GM19372 (cell line): ENCODE results near the gene DCAF6.

Experiments
- ATAC-seq: cut with Tn5 transposase; IDR thresholded peaks from one replicate; pipeline ENCODE4 v1.9.1; 2021; ENCODE audit warnings: mild to moderate bottlenecking, low read depth, moderate library complexity; ENCODE audit not compliant: unreplicated experiment

Gene DCAF6

DNA sequence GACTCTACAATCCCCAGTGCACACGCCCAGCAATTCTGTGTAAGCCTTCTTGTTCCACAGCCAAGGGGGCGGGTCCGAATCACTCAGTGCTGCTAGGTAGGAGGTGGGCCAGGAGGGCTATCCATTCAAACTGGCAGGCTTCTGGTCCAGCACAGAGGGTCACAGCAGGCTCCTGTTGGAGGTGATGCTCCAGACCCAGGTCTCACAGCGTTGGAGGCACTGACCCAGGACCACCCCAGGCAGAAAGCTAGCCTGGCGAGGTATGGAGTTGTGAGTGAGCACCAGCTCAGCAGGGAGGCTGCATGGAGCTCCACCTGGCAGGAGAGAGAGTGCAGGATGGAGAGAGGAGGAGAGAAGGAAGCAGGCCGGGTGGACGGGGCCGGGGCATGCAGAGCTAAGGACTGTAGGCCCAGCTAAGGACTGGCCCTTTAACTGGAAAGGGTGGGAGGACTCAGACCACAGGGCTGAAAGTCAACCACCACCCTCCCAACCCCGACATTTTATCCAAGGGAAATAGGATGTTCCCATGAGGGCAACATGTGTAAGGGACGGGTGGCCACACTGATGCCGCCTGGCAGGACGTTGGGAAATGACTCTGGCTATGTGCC, 161.5 kb downstream of the DCAF6 start:
- no peak for ATAC-seq

DNA sequence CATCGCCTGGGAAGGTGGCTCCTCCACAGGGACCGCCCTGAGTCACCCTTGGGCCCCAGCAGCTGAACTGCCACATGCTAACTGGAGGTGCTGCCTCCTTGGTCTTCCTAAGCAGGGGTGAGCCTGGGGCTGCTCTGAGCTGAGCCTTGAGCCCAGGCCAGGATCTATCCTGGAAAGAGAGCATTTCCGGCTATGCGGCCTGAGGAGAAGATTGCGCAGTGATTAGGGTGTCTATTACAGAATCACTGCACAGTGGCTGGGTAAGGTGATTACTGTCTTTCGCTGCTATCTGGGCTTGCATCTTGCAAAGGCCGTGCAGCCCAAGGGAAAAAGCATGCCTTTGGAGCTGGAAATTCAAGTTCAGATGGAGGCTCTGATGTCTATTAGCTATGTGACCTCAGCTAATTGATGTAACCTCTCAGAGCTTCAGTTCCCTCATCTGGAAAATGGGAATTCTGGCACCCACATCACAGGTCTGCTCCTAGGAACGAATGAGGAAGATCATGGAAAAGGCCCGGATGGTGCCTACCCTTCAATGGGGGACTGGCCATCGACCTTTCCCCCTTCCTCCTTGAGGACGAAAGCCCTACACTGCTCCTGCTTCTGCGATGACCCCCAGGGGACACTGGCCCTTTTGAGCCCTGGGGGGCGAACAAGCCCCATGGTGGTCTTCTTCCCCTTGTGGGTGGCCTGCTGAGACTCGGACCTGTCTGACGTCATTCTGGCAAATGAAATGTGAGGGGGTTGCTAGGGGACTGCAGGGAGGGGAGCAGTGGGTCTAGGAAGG, 162.2 kb downstream of the DCAF6 start:
- no peak for ATAC-seq

DNA sequence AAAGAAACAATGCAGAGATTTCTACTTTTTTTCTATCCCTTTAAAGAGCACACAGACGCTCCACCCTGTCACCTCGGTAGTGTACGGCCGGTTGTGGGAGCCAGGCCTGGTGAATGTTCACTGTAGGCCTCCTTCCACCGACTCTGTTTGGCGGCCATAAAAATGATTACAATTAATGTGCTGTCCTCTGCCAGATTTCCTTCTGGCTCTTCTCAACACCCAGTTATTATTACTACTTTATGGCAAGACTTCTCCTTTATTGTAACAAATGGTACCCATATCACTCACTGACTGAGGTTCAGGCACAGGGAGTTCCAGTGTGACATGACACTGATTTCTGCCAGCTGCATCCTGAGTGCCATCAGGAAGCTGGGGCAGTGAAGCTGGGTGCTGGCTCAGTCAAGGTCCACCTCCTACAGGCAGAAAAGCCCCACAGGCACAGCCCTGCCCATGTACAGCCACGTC, 162.9 kb downstream of the DCAF6 start:
- no peak for ATAC-seq

DNA sequence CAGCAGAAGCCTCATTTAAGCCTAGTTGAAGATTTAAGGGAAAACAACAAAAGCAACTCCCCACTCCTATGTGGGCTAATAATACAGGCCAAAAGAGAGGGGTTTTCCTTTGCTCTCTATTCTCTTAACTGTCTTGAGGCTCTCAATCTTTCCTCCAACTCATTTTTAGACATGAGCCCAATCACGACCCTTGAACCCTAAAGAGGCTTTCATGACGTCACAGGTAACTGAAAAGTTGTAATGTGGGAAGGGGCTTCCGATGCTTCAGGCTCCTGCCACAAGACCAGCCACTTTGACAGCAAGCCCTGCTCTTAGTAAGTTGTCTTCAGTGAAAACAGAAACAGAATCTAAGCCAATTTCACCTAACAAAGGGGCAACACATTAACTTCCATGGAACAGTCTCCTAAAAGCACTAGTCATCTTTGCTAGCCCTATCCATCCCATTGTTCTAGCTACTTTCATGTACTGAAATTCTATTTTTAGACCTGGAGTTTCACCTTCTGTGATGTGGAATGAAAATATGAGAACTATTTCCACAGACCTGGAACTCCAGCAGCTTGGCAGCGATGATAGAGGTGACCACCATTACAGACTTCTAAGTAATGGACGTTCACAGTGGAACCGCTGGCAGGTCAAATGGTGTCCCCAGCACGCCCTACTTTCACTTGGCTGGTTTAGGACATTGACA, 164.0 kb downstream of the DCAF6 start:
- ATAC-seq: no peak

DNA sequence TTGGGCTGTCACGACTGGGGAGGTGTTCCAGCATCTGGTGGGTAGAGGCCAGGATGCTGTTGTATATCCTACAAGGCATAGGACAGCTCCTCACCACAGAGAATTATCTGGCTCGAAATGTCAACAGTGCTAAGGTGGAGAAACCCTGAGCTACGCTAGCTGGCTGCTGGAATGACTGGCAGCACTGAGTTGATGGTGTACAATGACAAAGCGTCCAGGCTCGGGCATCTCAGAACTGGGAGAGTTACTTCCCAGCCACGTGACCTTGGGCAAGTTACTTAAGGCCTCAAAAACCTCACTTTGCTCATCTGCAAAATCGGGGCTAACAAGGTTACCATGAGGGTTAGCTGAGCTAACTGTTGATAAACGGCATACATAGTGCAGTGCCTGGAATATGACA, 164.9 kb downstream of the DCAF6 start:
- no peak for ATAC-seq

DNA sequence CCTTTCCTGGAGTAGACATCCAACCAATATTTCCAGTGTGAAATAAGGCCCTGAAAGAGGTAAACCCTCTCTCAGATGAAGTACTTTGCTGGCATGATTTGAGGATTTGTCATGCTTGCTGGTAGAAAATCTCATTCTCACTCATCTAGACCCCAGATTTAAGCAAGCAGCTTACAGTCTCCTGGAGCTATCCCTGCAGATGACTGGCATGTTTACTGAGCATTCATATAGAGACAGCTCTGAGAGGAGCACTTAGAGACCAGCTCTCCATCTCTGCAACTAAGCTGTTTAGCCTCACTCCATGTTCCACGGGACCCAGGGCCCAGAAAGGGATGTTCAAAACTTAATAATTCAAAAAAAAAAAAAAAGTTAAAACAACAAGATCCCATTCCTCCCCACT, 166.0 kb downstream of the DCAF6 start:
- no peak for ATAC-seq

DNA sequence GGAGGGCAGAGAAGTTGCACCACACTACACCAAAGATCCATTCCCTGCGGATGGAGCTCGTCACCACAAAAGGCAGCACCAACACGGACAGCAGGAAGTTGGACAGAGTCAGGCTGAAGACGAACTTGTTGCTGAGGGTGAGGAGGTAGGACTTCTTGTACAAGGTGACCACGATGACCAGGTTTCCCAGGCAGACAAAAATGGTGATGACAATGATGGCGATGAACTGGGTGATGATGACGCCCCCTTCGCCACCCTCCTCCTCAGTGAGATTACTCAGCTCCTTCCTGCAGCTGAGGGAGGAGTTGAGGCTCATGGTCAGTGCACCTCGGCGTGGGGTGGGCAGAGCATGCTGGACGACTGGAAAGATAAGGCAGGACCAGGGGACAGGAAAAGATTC, 168.1 kb downstream of the DCAF6 start:
- no peak for ATAC-seq

DNA sequence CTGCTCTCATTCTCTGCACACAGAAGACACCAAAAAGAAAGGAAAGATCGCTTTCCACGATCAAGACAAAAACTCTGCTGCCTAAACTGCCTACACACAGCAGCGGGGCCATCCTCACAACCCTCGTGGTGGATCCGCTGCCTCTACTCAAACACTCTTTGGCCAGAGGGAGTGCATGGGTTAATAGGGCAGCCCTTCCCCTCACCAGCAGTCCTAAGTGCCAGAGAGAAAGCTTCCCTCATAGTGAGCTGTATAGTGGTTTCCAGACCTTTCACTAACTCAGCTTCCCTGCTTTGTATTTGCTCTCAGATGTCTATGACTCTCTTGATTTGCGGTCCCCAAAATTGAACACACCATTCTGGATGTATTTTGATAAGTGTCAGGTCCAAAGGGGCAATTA, 169.4 kb downstream of the DCAF6 start:
- ATAC-seq: no peak

DNA sequence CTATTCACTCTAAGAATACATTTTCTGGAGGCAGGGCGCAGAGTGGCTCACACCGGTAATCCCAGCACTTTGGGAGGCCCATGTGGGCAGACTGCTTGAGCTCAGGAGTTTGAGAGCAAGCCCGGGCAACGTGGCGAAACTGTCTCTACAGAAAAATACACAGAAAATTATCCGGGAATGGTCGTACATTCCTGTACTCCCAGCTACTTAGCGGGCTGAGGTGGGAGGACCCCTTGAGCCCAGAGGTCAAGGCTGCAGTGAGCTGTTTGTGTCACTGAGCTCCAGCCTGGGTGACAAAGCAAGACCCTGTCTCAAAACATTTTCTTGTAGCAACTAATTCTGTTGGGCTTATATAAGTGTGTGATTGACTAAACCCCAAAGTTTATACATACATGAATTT, 169.8 kb downstream of the DCAF6 start:
- ATAC-seq: no peak

DNA sequence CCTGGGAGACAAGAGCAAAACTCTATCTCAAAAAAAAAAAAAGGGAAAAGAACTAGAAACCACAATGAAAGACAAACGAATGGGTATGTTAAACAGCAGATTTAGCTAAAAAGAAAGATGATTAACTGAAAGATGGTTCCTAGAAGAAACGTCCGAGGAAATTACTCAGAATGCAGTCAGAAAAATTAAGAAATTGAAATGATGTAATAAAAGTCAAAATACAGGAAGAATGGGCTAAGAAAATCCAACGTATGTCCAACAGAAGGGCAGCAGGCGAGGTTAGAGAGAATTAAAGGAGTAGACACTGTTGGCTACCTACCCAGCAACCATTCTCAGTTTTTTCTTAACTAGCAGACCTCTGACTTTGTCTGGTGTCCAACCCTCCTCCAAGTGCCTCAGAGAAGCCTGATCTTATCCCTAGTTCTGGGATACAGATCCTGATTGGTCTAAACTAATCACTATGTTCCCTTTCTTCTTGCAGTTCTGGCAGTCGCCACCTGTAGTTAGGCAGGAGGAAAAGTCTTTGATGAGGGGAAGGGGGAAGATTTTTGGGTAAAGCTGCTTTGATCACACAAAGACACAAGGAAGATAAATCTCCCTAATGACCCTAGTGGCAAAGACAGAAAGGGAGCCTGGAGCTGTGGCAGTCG, 174.5 kb downstream of the DCAF6 start:
- ATAC-seq: no peak

DNA sequence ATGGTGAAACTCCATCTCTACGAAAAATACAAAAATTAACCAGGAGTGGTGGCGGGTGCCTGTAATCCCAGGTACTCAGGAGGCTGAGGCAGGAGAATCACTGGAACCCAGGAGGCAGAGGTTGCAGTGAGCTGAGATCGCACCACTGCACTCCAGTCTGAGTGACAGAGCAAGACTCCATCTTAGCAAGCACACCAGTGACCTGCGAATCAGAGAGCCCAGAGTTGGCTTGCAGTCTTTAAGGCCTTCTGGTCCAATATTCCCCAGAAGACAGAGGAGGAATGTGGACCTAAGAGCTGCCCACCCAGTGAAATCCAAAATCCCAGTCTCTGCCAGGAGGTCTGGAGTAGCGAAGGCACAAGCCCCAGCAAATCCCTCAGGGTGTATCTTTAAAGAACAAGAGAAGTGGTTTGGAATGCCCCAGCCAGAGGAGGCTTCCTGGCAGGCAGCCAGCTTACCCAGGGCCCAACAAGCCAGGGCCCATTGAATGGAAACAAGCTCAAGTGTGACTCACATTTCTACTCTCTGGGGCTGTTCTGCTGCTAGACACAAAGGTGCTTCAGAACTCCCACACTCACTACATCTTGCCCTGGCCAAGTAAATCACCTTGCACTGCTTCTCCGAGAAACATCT, 176.3 kb downstream of the DCAF6 start:
- ATAC-seq: no peak

DNA sequence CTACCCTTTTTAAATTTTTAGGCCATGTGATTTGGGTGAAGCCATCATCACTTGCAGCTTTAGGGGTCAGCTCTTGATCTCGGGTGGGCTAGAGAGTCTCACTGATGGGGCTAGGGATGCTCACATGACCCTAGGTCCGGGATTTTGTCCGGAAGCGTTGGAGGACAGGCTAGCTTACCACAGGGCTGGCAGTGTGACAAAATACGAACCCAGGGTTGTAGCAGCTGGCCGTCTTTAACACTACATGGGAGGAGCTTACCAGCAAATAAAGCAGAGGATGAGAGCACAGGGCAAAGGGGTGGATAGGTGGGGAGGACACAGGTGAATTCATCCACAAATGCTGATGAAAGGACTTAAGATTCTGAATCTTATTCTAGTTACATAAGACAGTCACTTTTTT, 178.4 kb downstream of the DCAF6 start:
- no peak for ATAC-seq

DNA sequence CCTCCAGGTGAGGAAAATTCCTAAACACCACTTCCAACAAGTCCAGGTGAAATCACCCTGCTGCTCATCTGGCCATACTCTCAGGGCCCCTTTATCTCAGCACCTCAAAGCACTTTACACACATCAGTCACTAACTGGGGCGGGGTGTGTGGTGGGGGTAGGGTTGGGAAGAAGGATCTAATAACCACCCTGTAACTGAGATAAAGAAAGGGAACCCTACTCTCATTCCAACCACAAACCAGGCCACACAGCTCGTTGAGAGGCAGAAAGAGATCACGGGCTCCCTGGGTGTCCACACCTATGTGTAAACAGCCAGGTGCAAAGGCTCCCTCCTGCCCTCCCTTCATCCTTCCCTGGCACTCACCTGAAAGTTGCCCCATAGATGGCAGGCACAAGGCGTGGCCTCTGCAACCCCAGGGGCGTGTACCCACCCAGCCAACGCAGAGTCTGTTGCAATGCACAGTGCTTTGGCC, 179.9 kb downstream of the DCAF6 start:
- ATAC-seq: no peak

DNA sequence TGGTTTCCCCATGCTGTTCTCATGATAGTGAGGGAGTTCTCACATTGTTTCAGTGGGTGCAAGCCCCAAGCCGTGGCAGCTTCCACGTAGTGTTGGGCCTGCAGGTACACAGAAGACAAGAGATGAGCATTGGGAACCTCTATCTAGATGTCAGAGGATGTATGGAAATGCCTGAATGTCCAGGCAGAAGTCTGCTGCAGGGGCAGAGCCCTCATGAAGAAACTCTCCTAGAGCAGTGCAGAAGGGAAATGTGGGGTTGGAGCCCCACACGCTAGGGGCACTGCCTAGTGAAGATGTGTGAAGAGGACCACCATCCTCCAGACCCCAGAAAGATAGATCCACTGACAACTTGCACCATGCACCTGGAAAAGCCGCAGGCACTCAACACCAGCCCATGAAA, 183.3 kb downstream of the DCAF6 start:
- no peak for ATAC-seq

DNA sequence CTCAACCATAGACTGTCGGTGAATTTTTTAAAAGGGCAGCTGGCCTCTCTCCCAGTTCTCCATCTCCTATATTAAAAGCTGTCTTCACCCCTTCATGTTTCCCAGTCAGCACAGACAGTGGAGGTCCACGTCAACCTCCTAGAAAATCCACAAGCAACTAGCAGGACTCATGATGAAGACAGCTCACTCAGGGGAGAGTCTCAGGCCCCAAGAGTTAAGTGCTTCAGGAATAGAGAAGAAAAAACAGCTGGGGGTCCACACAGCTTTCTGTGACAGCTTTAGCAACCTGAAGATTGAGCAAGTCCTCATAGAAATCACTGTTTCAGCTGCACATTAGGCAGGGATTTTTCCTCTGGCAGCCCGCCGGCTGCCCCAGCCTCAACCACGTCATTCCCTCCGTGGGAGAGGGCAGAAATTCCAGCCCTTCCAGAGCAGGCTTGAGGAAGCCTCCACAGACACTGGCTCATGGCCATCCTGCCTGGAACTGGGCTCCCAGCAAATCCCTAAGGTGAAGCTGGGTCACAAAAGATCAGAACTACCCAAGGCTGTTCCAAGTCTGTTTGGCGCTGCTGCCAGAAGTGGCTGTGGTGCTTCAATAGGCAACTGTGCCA, 185.0 kb downstream of the DCAF6 start:
- ATAC-seq: no peak

DNA sequence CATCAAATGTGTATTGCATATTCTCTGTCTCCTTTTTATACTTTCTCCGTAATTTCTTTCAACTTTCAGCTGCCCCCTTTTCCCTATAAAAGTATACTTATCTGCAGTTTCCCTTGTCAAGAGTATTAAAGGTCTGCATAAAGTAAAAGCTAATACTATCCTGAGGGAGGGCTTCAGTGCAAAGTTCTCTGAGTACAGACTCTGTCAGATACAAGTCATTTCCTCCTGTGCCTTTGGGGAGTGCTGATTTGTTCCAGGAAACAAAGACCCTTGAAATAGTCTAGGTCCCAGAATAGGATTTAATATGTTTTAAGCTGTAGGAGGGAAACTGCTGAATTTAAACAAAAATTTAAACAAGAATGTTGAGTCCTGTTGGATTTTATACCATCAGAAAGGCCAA, 188.6 kb downstream of the DCAF6 start:
- no peak for ATAC-seq
